ENCODE results near the gene CDCP1.
"Not testable (repeated sequence)": the region's sequence is repeated elsewhere in the genome, so short reads cannot be mapped to it uniquely, and the experiment has no call there.

The CDCP1 gene

GRCh38 chr3:45055411-45056143, 90.6 kb downstream of the CDCP1 start:
- peak; percentile 56 for DNase-seq (ENCODE audit: low spot score)

GRCh38 chr3:45055032-45055410, 91.2 kb downstream of the CDCP1 start:
- DNase-seq (ENCODE audit: low spot score), result peak; percentile 67

- DNase-seq (ENCODE audit: low spot score), result peak; percentile 65
These were observed 91.9 kb downstream of the CDCP1 start for GRCh38 chr3:45054196-45054857.

- DNase-seq (ENCODE audit: low spot score), result not testable (repeated sequence)
These were observed 92.4 kb downstream of the CDCP1 start for GRCh38 chr3:45053805-45054195.

GRCh38 chr3:45051685-45052084, 94.5 kb downstream of the CDCP1 start:
- DNase-seq (ENCODE audit: low spot score), result no peak

- DNase-seq (ENCODE audit: low spot score), result no peak
These were observed 96.4 kb downstream of the CDCP1 start for GRCh38 chr3:45049807-45050206.

GRCh38 chr3:45048244-45048643, 97.9 kb downstream of the CDCP1 start:
- DNase-seq (ENCODE audit: low spot score), result peak; percentile 44

GRCh38 chr3:45043728-45044299, 102.4 kb downstream of the CDCP1 start:
- DNase-seq (ENCODE audit: low spot score), result peak; percentile 84

- no peak for DNase-seq (ENCODE audit: low spot score)
These were observed 104.0 kb downstream of the CDCP1 start for GRCh38 chr3:45042162-45042561.

GRCh38 chr3:45041666-45042065, 104.5 kb downstream of the CDCP1 start:
- DNase-seq (ENCODE audit: low spot score), result no peak

- peak; percentile 93 for DNase-seq (ENCODE audit: low spot score)
These were observed 108.3 kb downstream of the CDCP1 start for GRCh38 chr3:45037720-45038455.

GRCh38 chr3:45035441-45036301, 110.5 kb downstream of the CDCP1 start:
- peak; percentile 52 for DNase-seq (ENCODE audit: low spot score)

- no peak for DNase-seq (ENCODE audit: low spot score)
These were observed 111.4 kb downstream of the CDCP1 start for GRCh38 chr3:45034612-45035252.

- no peak for DNase-seq (ENCODE audit: low spot score)
These were observed 112.4 kb downstream of the CDCP1 start for GRCh38 chr3:45033791-45034190.
